ENCODE results near the gene LENG8. TPM values are rescaled to one million over a fixed set of nuclear protein-coding genes. Genes with fewer than 3 reads are reported as not detected.
"Not testable (repeated sequence)": the region's sequence is repeated elsewhere in the genome, so short reads cannot be mapped to it uniquely, and the experiment has no call there.

Gene LENG8
- total RNA-seq, 2 donors from 2014 or later = 153 to 200 TPM

DNA sequence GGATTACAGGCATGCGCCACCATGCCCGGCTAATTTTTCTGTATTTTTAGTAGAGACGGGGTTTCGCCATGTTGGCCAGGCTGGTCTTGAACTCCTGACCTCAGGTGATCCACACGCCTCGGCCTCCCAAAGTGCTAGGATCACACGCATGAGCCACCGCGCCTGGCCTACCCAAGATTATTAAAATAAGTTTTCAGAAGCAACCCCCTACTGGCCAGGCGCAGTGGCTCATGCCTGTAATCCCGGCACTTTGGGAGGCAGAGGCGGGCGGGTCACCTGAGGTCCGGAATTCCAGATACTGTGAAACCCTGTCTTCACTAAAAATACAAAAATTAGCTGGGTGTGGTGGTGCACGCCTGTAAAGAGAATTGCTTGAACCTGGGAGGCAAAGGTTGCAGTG lies 2.6 kb upstream of the LENG8 start:
- not testable (repeated sequence) for H3K9me3 Mint-ChIP-seq; H3K27me3 Mint-ChIP-seq; H3K27ac Mint-ChIP-seq; ATAC-seq (replicated peaks); H3K4me3 Mint-ChIP-seq
- Mint-ChIP-seq H3K36me3 (ENCODE audit: low read depth) (peaks cover 83% of the 10 kb centered on the region), H3K4me1 (peaks cover 20% of the 10 kb centered on the region)

DNA sequence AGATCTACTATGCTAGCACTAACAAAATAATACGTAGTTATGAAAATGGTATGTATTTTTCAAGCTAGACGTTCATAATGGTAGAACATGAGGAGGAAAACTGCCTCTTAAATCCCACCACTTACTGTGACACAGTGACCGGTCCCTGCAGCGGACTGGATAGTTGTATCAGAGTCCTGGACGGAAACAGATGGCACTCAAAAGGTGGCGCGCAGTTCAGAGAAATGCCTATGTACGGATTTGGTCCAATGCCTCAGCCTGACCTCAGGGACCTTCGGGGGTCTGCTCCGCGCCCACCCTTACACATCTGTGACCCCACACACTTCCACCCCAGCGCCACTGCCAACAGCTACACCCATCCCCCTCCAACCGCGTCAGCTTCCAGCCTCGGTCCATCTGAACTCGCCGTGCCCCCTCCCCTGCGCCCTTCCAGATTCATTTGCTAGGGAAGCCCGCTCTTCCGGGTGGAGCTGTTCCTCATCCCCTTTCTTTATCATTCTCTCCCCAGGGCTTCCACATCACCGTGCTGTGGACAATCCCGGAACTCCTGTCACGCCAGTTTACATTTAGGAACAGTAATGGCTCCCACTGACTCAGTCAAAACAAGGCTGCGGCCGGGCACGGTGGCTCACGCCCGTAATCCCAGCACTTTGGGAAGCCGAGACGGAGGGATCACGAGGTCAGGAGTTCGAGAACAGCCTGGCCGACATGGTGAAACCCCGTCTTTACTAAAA lies 792 bp upstream of the LENG8 start:
- Mint-ChIP-seq H3K27me3 (no peaks in the 10 kb centered on the region), H3K4me1 (peaks cover 24% of the 10 kb centered on the region), H3K4me3 (peak overlapping the region; percentile 99), H3K9me3 (no peaks in the 10 kb centered on the region), H3K36me3 (ENCODE audit: low read depth) (peaks cover 87% of the 10 kb centered on the region), H3K27ac (peak overlapping the region; percentile 99)
- peak; percentile 44 for ATAC-seq (replicated peaks)

DNA sequence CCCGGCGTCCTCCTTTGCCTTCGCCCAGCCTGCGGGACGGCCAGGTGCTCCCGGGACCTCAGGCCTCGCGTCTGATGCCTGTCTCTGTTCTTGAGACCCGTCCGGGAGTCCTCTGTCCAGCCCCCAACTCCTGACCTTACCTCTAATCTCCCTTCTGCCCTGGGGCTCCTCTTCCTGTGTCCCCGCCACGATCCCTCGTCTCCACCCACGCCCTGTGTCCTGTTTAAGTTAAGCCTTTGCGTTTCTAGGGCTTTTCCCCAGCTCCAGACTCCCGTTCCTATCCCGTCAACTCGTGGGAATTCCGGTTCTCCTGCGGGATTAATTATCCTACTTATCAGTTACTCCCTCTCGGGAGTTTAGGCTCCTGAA lies 686 bp downstream of the LENG8 start:
- Mint-ChIP-seq H3K4me3 (peak overlapping the region; percentile 99), H3K27ac (peak overlapping the region; percentile 99), H3K4me1 (peaks cover 26% of the 10 kb centered on the region), H3K9me3 (no peaks in the 10 kb centered on the region), H3K27me3 (no peaks in the 10 kb centered on the region), H3K36me3 (ENCODE audit: low read depth) (peaks cover 87% of the 10 kb centered on the region)
- no peak for ATAC-seq (replicated peaks)

DNA sequence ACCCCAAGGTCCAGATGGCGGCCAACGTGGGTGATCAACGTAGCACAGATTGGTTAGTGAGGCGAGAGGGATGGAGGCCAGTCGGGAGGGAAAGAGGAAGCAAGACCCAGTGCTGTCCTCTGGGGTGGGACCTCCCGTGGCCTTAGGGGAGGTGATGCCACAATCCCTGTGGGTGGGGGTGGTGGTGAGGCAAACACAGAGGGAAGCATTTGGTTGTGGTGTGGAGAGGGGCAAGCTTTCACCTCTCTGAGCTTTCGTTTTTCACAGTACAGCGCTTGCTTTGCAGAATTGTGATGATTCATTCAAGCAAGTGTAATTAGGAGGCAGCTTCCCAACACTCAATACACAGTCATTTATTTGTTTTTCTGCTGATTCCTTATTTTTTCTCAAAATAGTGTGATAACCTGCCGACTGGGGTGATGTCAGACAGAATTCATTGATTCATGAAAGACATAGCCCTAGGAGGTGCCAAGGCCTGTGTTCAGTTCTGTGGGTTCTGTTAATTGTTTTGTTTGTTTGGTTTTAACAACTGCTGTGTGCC lies 2.4 kb downstream of the LENG8 start:
- Mint-ChIP-seq H3K4me3 (peak overlapping the region; percentile 99), H3K27me3 (no peaks in the 10 kb centered on the region), H3K27ac (peak overlapping the region; percentile 99), H3K9me3 (no peaks in the 10 kb centered on the region), H3K36me3 (ENCODE audit: low read depth) (peaks cover 91% of the 10 kb centered on the region), H3K4me1 (peaks cover 26% of the 10 kb centered on the region)
- no peak for ATAC-seq (replicated peaks)

DNA sequence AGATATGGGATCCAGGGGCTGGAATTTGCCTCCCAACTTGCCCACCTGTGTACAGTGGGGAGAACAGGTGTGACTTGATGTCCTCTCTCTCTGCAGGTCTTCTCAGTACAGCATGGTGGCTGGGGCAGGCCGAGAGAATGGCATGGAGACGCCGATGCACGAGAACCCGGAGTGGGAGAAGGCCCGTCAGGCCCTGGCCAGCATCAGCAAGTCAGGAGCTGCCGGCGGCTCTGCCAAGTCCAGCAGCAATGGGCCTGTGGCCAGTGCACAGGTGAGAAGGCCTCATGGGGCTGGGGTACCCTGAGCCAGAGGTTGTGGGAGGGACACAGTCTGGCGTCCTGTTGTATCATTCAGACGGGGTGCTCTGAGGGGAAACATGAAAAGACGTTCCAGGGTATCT lies 3.0 kb downstream of the LENG8 start:
- Mint-ChIP-seq H3K36me3 (ENCODE audit: low read depth) (peaks cover 94% of the 10 kb centered on the region), H3K27ac (peak overlapping the region; percentile 99), H3K9me3 (no peaks in the 10 kb centered on the region), H3K4me1 (peaks cover 26% of the 10 kb centered on the region), H3K27me3 (no peaks in the 10 kb centered on the region), H3K4me3 (peak overlapping the region; percentile 99)
- no peak for ATAC-seq (replicated peaks)

DNA sequence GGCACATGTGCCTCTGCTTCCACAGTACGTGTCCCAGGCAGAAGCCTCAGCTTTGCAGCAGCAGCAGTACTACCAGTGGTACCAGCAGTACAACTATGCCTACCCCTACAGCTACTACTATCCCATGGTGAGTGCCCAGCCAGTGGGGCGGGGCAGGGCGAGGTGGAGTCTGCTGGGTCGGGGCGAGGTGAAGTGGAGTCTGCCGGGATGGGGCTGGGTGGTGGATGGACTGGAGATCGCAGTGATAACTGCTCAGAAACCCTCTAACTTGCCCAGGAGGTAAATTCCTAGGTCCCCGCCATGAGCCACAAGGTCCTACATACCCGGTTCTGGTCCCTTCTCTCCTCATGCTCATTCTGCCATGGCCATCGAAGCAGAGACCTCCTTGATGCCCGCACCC lies 3.6 kb downstream of the LENG8 start:
- Mint-ChIP-seq H3K27ac (no peak overlapping the region), H3K9me3 (no peaks in the 10 kb centered on the region), H3K27me3 (no peaks in the 10 kb centered on the region), H3K36me3 (ENCODE audit: low read depth) (peaks cover 97% of the 10 kb centered on the region), H3K4me3 (peak overlapping the region; percentile 5), H3K4me1 (peaks cover 26% of the 10 kb centered on the region)
- no peak for ATAC-seq (replicated peaks)

DNA sequence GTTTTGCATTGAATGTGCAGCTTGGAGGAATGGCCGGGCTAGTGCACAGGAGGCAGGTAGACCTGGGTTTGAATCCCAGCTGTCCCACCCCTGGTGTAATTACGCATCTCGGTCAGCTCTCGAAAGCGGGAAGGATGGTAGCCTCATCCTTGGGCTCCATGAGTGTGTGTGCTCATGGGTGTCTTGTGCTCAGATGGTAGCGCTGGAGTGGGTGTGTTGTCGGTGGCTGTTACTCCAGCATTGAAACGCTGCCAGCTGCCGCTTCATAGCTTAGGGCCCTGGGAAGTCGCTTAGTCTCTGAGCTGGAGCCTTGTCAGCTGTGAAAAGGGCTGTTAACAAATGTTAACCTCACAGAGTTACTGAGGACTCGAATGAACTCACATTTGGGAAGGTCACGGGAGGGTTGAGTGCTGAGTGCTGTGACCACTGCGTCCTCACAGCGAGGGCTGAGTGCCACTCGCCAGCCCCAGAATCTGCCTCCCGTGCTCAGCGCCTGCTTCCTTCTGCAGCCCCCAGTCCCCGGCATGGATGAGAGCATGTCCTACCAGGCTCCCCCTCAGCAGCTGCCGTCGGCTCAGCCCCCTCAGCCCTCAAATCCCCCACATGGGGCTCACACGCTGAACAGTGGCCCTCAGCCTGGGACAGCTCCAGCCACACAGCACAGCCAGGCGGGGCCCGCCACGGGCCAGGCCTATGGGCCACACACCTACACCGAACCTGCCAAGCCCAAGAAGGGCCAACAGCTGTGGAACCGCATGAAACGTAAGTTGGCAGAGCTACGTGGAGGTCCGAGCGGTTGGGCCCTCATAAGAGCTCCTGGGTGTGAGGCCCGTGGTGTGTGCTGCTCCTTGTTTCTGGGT lies 5.2 kb downstream of the LENG8 start:
- H3K9me3 Mint-ChIP-seq = no peaks in the 10 kb centered on the region
- H3K27ac Mint-ChIP-seq = no peak overlapping the region
- peaks cover 29% of the 10 kb centered on the region for H3K4me1 Mint-ChIP-seq
- ATAC-seq (replicated peaks) = no peak
- no peaks in the 10 kb centered on the region for H3K27me3 Mint-ChIP-seq
- H3K4me3 Mint-ChIP-seq = no peak overlapping the region
- H3K36me3 Mint-ChIP-seq (ENCODE audit: low read depth) = peaks cover 97% of the 10 kb centered on the region

GRCh38 chr19:54454781-54455675 lies 6.0 kb downstream of the LENG8 start:
- Mint-ChIP-seq H3K9me3 (no peaks in the 10 kb centered on the region), H3K27ac (no peak overlapping the region), H3K36me3 (ENCODE audit: low read depth) (peaks cover 97% of the 10 kb centered on the region), H3K4me3 (no peak overlapping the region), H3K27me3 (no peaks in the 10 kb centered on the region), H3K4me1 (peaks cover 34% of the 10 kb centered on the region)
- no peak for ATAC-seq (replicated peaks)

GRCh38 chr19:54455786-54456422 lies 6.9 kb downstream of the LENG8 start:
- peaks cover 93% of the 10 kb centered on the region for H3K36me3 Mint-ChIP-seq (ENCODE audit: low read depth)
- no peak for ATAC-seq (replicated peaks)
- no peaks in the 10 kb centered on the region for H3K27me3 Mint-ChIP-seq
- H3K4me1 Mint-ChIP-seq = peaks cover 27% of the 10 kb centered on the region
- no peak overlapping the region for H3K4me3 Mint-ChIP-seq
- no peak overlapping the region for H3K27ac Mint-ChIP-seq
- no peaks in the 10 kb centered on the region for H3K9me3 Mint-ChIP-seq

GRCh38 chr19:54456423-54457373 lies 7.7 kb downstream of the LENG8 start:
- Mint-ChIP-seq H3K27ac (no peak overlapping the region), H3K36me3 (ENCODE audit: low read depth) (peaks cover 93% of the 10 kb centered on the region), H3K27me3 (no peaks in the 10 kb centered on the region)

DNA sequence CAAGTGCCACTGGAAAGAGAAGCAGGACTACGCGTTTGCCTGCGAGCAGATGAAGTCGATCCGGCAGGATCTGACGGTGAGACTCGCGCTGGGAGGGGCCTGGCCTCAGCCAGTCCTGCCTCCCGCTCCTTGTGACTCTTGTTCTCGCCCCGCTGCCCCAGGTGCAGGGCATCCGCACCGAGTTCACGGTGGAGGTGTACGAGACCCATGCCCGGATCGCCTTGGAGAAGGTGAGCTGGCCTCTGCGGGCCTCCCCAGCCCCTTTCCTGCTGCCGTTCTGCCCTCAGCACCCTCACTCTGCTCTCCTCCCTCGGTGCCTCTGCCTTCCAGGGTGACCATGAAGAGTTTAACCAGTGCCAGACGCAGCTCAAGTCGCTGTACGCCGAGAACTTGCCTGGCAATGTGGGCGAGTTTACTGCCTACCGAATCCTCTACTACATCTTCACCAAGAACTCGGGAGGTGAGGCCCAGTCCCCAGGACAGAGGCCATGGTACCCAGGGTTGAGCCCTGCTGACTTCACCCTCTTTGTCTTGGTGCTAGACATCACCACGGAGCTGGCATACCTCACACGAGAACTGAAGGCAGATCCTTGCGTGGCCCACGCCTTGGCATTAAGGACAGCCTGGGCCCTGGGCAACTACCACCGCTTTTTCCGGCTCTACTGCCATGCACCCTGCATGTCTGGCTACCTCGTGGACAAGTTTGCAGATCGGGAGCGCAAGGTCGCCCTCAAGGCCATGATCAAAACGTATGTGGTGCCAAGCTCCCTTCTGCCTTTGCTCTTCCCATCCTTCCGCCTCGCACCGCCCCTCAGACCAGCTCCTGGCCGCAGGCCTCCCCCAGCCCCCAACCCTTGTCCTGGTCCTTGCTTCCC lies 9.0 kb downstream of the LENG8 start:
- Mint-ChIP-seq H3K9me3 (no peaks in the 10 kb centered on the region), H3K27ac (peak overlapping the region; percentile 68), H3K4me3 (no peak overlapping the region), H3K36me3 (ENCODE audit: low read depth) (peaks cover 87% of the 10 kb centered on the region), H3K27me3 (no peaks in the 10 kb centered on the region), H3K4me1 (peaks cover 27% of the 10 kb centered on the region)
- no peak for ATAC-seq (replicated peaks)

More at GRCh38 chr19:54456423-54457373, 7.7 kb downstream of the LENG8 start:
- Mint-ChIP-seq H3K9me3 (no peaks in the 10 kb centered on the region), H3K4me3 (no peak overlapping the region), H3K4me1 (peaks cover 26% of the 10 kb centered on the region)
- ATAC-seq (replicated peaks) = no peak

DNA sequence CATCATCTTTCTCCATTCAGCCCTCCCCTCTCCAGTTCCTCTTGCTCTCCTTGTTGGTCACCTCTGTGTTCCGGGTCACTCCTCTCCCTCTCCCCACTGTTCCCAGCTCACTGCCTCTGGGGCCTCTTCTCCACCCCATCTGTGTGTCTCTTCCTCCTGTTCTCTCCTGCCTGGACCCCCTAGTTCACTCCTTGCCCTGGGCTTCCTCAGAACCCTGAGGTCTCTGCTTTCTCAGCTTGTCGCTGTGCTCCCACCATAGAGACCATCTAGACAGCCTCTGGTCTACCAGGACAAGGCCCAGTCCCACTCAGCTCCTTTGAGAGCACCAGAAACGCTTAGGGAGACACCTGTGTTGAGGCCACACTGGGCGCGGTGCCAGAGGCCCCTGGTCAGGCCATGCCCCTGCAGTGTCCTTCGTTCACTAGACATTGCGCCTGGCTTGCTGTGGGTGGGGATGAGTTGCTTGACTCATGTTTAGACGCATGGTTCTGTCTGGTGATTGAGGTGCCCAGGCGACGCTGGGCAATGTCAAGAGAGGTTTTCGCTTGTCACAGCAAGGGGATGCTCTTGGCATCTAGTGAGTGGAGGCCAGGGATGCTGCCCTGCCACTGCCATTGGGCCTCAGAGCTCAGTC lies 9.8 kb downstream of the LENG8 start:
- Mint-ChIP-seq H3K27ac (peak overlapping the region; percentile 68), H3K36me3 (ENCODE audit: low read depth) (peaks cover 84% of the 10 kb centered on the region), H3K4me3 (no peak overlapping the region), H3K4me1 (peaks cover 23% of the 10 kb centered on the region), H3K27me3 (no peaks in the 10 kb centered on the region), H3K9me3 (no peaks in the 10 kb centered on the region)
- ATAC-seq (replicated peaks) = no peak

Measured in activated T-helper 17 cell treated with anti-CD3 and anti-CD28 coated beads, Interleukin-2, amount 50 U/mL, for 72 hours (primary cell).